HepG2 (cell line): ENCODE results near the gene NYNRIN. TPM values are rescaled to one million over a fixed set of nuclear protein-coding genes. Genes with fewer than 3 reads are reported as not detected.
A peak's percentile ranks its signal among the peaks of the same experiment; 100 is the strongest.

Source experiments
- ATAC-seq: fragments of 200-7000 bp; cut with Tn5 transposase; 3 replicates; pipeline ENCODE4 v1.9.1; 2020; ENCODE audit warnings: mild to moderate bottlenecking, moderate library complexity
- BruUV-seq: library from RNA; stranded (reverse); fragments of 400-500 nt; replicated peaks from 2 replicates; lab custom pipeline; 2021; lab: Mats Ljungman, UMichigan
- CTCF ChIA-PET: fragments of 300-600 bp; formaldehyde crosslinking; extraction: SDS; loops from one replicate; lab custom pipeline; 2021; ENCODE audit warnings: low total read pairs, inconsistent platforms, low intra/inter-chr PET ratio; lab: Yijun Ruan, JAX
- POLR2A ChIA-PET: fragments of 350-600 bp; sonication (Branson Sonifier 250); formaldehyde crosslinking; loops from one replicate; lab custom pipeline; 2020; ENCODE audit warnings: antibody characterized with exemption, inconsistent platforms; lab: Yijun Ruan, JAX
- DNase-seq: peaks from one replicate; pipeline ENCODE4 v3.0.0-alpha.2; 2015; ENCODE audit warnings: low spot score
- FAIRE-seq: peaks from 3 replicates; lab custom pipeline; 2011; peaks lifted over from hg19 to GRCh38; lab: Jason Lieb, UNC
- H2AFZ ChIP-seq: one replicate; pipeline ENCODE4 v1.6.1; 2011; ENCODE audit warnings: low read length, inconsistent platforms
- H3K27ac ChIP-seq: fragments of 300-600 bp; 3 replicates; pipeline ENCODE4 v1.8.0; 2011; ENCODE audit warnings: mixed run types, mild to moderate bottlenecking, mixed read lengths, low read length, inconsistent platforms; ENCODE audit not compliant: insufficient read depth; ENCODE audit errors: extremely low read length
- H3K27me3 ChIP-seq, 2 experiments: fragments of 200-600 bp in 1 of 2; 2 replicates in 1 of 2; 3 replicates in 1 of 2; pipeline versions ENCODE4 v1.6.0 to v1.8.0; 2011; ENCODE audit warnings: low read length in 2 of 2, mild to moderate bottlenecking in 2 of 2, moderate library complexity in 2 of 2, inconsistent platforms in 1 of 2; ENCODE audit not compliant: insufficient read depth in 2 of 2, control insufficient read depth in 1 of 2
- H3K36me3 ChIP-seq, 2 experiments: fragments of 200-600 bp in 1 of 2; replicated peaks in 1 of 2; 2 replicates in 1 of 2; 3 replicates in 1 of 2; pipeline versions ENCODE4 v1.5.1 to v1.8.0; 2011; ENCODE audit warnings: low read length in 2 of 2, inconsistent platforms in 1 of 2; ENCODE audit not compliant: insufficient read depth in 2 of 2, control insufficient read depth in 1 of 2
- H3K4me1 ChIP-seq: 2 replicates; pipeline ENCODE4 v1.5.1; 2012; ENCODE audit warnings: low read length, inconsistent platforms; ENCODE audit not compliant: insufficient read depth
- H3K4me2 ChIP-seq: 2 replicates; pipeline ENCODE4 v1.6.0; 2011; ENCODE audit warnings: low read depth, low read length, inconsistent platforms
- H3K4me3 ChIP-seq, 3 experiments: fragments of 200-600 bp in 1 of 3; sonication (generic), shearing (Covaris generic) in 1 of 3; replicated peaks in 1 of 3; 2 replicates each; pipeline ENCODE4 v1.5.1; 2011 to 2016; ENCODE audit warnings: low read length in 3 of 3, inconsistent platforms in 2 of 3, low read depth in 2 of 3, mild to moderate bottlenecking in 2 of 3, control low read depth in 1 of 3, mixed read lengths in 1 of 3; ENCODE audit not compliant: insufficient read depth in 1 of 3
- H3K79me2 ChIP-seq: one replicate; pipeline ENCODE4 v1.6.1; 2011; ENCODE audit warnings: low read length, inconsistent platforms; ENCODE audit not compliant: insufficient read depth
- H3K9ac ChIP-seq: 2 replicates; pipeline ENCODE4 v1.6.0; 2011; ENCODE audit warnings: mild to moderate bottlenecking, low read depth, low read length, inconsistent platforms; ENCODE audit not compliant: insufficient read depth
- H3K9me3 ChIP-seq: 2 replicates; pipeline ENCODE4 v1.5.1; 2012; ENCODE audit warnings: mild to moderate bottlenecking, low read length
- H4K20me1 ChIP-seq: 2 replicates; pipeline ENCODE4 v1.6.0; 2011; ENCODE audit warnings: inconsistent platforms, mild to moderate bottlenecking, low read length, moderate library complexity; ENCODE audit not compliant: insufficient read depth
- CREB1 ChIP-seq, 2 experiments: fragments of 450-650 bp in 1 of 2; IDR thresholded peaks; 2 replicates each; pipeline ENCODE4 v1.6.1; 2016 to 2017; ENCODE audit warnings: control low read depth in 1 of 2, mild to moderate bottlenecking in 1 of 2, missing compliant biosample characterization in 1 of 2, missing genetic modification characterization in 1 of 2
- CREB3 ChIP-seq: sonication (generic); formaldehyde crosslinking; IDR thresholded peaks from 2 replicates; pipeline ENCODE4 v1.5.0; 2020; ENCODE audit warnings: missing genetic modification reagents
- FOXC1 ChIP-seq: sonication (generic); formaldehyde crosslinking; IDR thresholded peaks from 2 replicates; pipeline ENCODE4 v1.8.0; 2022; ENCODE audit warnings: mild to moderate bottlenecking, missing genetic modification reagents, borderline replicate concordance
- GATAD2A ChIP-seq: IDR thresholded peaks from 2 replicates; pipeline ENCODE4 v1.6.1; 2016
- NFIB ChIP-seq: sonication (generic); formaldehyde crosslinking; IDR thresholded peaks from 2 replicates; pipeline ENCODE4 v1.9.0; 2021; ENCODE audit warnings: missing genetic modification reagents, mild to moderate bottlenecking, borderline replicate concordance
- PAXIP1 ChIP-seq: sonication (generic); formaldehyde crosslinking; conservative IDR thresholded peaks from 2 replicates; pipeline ENCODE4 v1.4.0; 2020; ENCODE audit warnings: mild to moderate bottlenecking, missing genetic modification reagents, moderate library complexity
- TFE3 ChIP-seq: IDR thresholded peaks from 2 replicates; pipeline ENCODE4 v1.6.1; 2016
- ZNF567 ChIP-seq: sonication (generic); formaldehyde crosslinking; IDR thresholded peaks from 2 replicates; pipeline ENCODE4 v1.8.1; 2023; ENCODE audit warnings: mild to moderate bottlenecking, missing genetic modification reagents, borderline replicate concordance
- ZNF773 ChIP-seq: sonication (generic); formaldehyde crosslinking; IDR thresholded peaks from 2 replicates; pipeline ENCODE4 v1.4.0; 2020; ENCODE audit warnings: missing genetic modification reagents, borderline replicate concordance
- WGBS: methylation state at CpG from one replicate; pipeline ENCODE4 v1.1.6; 2017; ENCODE audit warnings: low lambda C conversion rate; 5-methylcytosine and 5-hydroxymethylcytosine counted together
- in situ Hi-C: cut with HindIII; loops from 2 replicates; pipeline ENCODE4 v1.10.0; 2017; ENCODE audit warnings: low pct_unique_long_range_greater_than_20kb; ENCODE audit not compliant: extremely low pct_ligation_motif_present
- intact Hi-C: fragments of 100-400 bp; cut with micrococcal nuclease; formaldehyde crosslinking; loops from one replicate; pipeline ENCODE4 v1.10.0; 2022; ENCODE audit not compliant: unreplicated experiment
- polyA plus RNA-seq, 8 experiments: library from polyadenylated mRNA; depleted of rRNA in 3 of 8; stranded (reverse) in 7 of 8; unstranded in 1 of 8; fragments of >200 nt; fragmentation: Illumina TruSeq in 4 of 8; extraction: Trizol in 4 of 8; gene quantifications; 2 replicates each; pipeline versions ENCODE4 v1.2.1 to v1.2.3, GENCODE V29; 2011 to 2016; ENCODE audit warnings: low read depth in 4 of 8, missing spikeins in 1 of 8, mixed read lengths in 1 of 8; ENCODE audit not compliant: insufficient read depth in 1 of 8
- total RNA-seq, 5 experiments: library from RNA; depleted of rRNA; stranded (reverse); fragments of >200 nt; fragmentation: Illumina TruSeq; extraction: Trizol; gene quantifications; 2 replicates each; pipeline ENCODE4 v1.2.3, GENCODE V29; 2016; ENCODE audit warnings: low read depth in 1 of 5
- TF ChIP-seq, protein P1 (sequence below): sonication (generic); formaldehyde crosslinking; IDR thresholded peaks from 2 replicates; pipeline ENCODE4 v1.5.0; 2020; ENCODE audit warnings: mild to moderate bottlenecking, missing genetic modification reagents, borderline replicate concordance

Gene NYNRIN
- total and polyA plus RNA-seq, 2 of the 13 experiments (the other 11 are each of a cell fraction or from before 2014, with no cell fraction given), result 0.63 to 1.1 TPM

GRCh38 chr14:24418492-24418873 lies 19.7 kb downstream of the NYNRIN start:
- intact Hi-C loops, result no loop called here
- CTCF ChIA-PET, result no interaction called here
- no peak for FAIRE-seq
- Histone ChIP-seq H2AFZ (no peak overlapping the region), H4K20me1 (no peaks in the 10 kb centered on the region), H3K27me3 (peaks cover 0 to 7% of the 10 kb centered on the region in 2 experiments; a peak in 1 of 5 replicates), H3K9ac (no peak overlapping the region), H3K4me1 (peaks cover 14% of the 10 kb centered on the region), H3K79me2 (no peaks in the 10 kb centered on the region), H3K27ac (no peak overlapping the region), H3K4me2 (no peak overlapping the region), H3K9me3 (no peaks in the 10 kb centered on the region), H3K36me3 (no peaks in the 10 kb centered on the region), H3K4me3 (no peak overlapping the region)
- in situ Hi-C loops, result no loop called here
- no peak for DNase-seq
- no peak for TF ChIP-seq ZNF567 (CRISPR knock-in tag)
- peak; percentile 53 for TF ChIP-seq CREB1 (IDR thresholded peaks at IDR 0.05)
- TF ChIP-seq CREB1 (CRISPR knock-in tag; IDR thresholded peaks at IDR 0.05), result no peak
- no peak for TF ChIP-seq GATAD2A
- no peak for TF ChIP-seq FOXC1 (CRISPR knock-in tag)
- TF ChIP-seq, protein P1, sequence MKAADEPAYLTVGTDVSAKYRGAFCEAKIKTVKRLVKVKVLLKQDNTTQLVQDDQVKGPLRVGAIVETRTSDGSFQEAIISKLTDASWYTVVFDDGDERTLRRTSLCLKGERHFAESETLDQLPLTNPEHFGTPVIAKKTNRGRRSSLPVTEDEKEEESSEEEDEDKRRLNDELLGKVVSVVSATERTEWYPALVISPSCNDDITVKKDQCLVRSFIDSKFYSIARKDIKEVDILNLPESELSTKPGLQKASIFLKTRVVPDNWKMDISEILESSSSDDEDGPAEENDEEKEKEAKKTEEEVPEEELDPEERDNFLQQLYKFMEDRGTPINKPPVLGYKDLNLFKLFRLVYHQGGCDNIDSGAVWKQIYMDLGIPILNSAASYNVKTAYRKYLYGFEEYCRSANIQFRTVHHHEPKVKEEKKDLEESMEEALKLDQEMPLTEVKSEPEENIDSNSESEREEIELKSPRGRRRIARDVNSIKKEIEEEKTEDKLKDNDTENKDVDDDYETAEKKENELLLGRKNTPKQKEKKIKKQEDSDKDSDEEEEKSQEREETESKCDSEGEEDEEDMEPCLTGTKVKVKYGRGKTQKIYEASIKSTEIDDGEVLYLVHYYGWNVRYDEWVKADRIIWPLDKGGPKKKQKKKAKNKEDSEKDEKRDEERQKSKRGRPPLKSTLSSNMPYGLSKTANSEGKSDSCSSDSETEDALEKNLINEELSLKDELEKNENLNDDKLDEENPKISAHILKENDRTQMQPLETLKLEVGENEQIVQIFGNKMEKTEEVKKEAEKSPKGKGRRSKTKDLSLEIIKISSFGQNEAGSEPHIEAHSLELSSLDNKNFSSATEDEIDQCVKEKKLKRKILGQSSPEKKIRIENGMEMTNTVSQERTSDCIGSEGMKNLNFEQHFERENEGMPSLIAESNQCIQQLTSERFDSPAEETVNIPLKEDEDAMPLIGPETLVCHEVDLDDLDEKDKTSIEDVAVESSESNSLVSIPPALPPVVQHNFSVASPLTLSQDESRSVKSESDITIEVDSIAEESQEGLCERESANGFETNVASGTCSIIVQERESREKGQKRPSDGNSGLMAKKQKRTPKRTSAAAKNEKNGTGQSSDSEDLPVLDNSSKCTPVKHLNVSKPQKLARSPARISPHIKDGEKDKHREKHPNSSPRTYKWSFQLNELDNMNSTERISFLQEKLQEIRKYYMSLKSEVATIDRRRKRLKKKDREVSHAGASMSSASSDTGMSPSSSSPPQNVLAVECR (CRISPR knock-in tag), result 0 out of 2 replicates have a peak, but pooled peaks have one; percentile 31
- TF ChIP-seq ZNF773 (CRISPR knock-in tag), result 0 out of 2 replicates have a peak, but pooled peaks have one; percentile 15
- TF ChIP-seq TFE3 (CRISPR knock-in tag), result no peak
- no peak for TF ChIP-seq CREB3 (CRISPR knock-in tag)
- 0 out of 2 replicates have a peak, but pooled peaks have one; percentile 55 for TF ChIP-seq NFIB
- no peak for TF ChIP-seq PAXIP1 (CRISPR knock-in tag)
- POLR2A ChIA-PET, result interaction anchor here (0.8 to 6.6 kb wide), 5 partner anchors 8 to 85 kb away, joined by 4 to 46 read pairs (median 4); partner anchors contain the start of genes CBLN3, KHNYN and SDR39U1
- BruUV-seq, result no TSS peak
- ATAC-seq, result no peak
- 66% methylated on average over 6 of the region's 6 CpGs for WGBS
